ENCODE measurements around the gene STK40. TPM values are rescaled to one million over a fixed set of nuclear protein-coding genes. Genes with fewer than 3 reads are reported as not detected.

STK40 gene
- total RNA-seq, 1 experiment from 2014 or later: 26.2 TPM

DNA sequence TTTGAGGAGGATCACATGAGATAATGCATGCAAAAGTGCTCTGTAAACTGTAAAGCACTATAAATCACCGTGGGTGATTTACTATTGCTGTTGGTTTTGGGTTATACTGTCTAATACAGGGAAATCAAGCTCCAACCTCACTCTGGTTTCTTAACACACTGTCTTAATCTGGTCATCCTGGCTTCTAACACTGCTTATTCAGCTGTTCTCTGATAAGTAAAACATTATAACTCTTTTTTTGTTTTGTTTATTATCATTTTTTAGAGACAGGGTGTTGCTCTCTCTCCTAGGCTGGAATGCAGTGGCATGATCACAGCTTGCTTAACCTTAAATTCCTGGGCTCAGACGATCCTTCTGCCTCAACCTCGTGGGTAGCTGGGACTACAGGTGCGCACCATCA is 33.8 kb upstream of the STK40 start:
- Histone ChIP-seq H3K4me1 (ENCODE audit: insufficient read depth, low read length) (no peaks in the 10 kb centered on the region), H2BK5ac (ENCODE audit: insufficient read length, low read length) (no peak overlapping the region), H3K4ac (ENCODE audit: low read depth, low read length) (no peak overlapping the region), H3K4me2 (ENCODE audit: insufficient read depth, insufficient read length, low read length) (no peak overlapping the region), H4K5ac (ENCODE audit: insufficient read length, low read depth, low read length) (no peak overlapping the region), H2AK5ac (ENCODE audit: insufficient read length, low read length) (no peak overlapping the region), H2BK12ac (ENCODE audit: insufficient read length, low read depth, low read length) (no peak overlapping the region), H3K56ac (ENCODE audit: insufficient read length, low read depth, low read length) (no peak overlapping the region), H3K14ac (ENCODE audit: insufficient read depth, low read length) (no peak overlapping the region), H3K9me3 (ENCODE audit: control insufficient read depth, low read depth, low read length) (no peaks in the 10 kb centered on the region), H2BK20ac (ENCODE audit: low read depth, low read length, poor library complexity, severe bottlenecking) (no peak overlapping the region), H3K9ac (ENCODE audit: extremely low read depth, insufficient read length, low read length) (no peak overlapping the region), H2BK120ac (ENCODE audit: low read depth, low read length, poor library complexity, severe bottlenecking) (no peak overlapping the region), H4K20me1 (ENCODE audit: control insufficient read depth, insufficient read depth, insufficient read length) (no peaks in the 10 kb centered on the region), H4K91ac (ENCODE audit: insufficient read length, low read depth, low read length) (no peak overlapping the region), H3K23ac (ENCODE audit: insufficient read length, low read depth, low read length) (no peak overlapping the region), H4K8ac (replicated peaks; ENCODE audit: insufficient read length, low read depth, low read length) (no peak overlapping the region), H3K27me3 (ENCODE audit: insufficient read depth, low read length) (no peaks in the 10 kb centered on the region), H3K27ac (ENCODE audit: insufficient read length, low read depth, low read length) (no peak overlapping the region), H3K18ac (ENCODE audit: insufficient read length, low read depth, low read length) (no peak overlapping the region), H3K79me2 (ENCODE audit: insufficient read depth, low read length) (no peaks in the 10 kb centered on the region), H2AFZ (ENCODE audit: low read length) (no peak overlapping the region), H3T11ph (ENCODE audit: low read length) (no peak overlapping the region), H3K79me1 (ENCODE audit: insufficient read depth, low read depth, low read length, poor library complexity, severe bottlenecking) (no peaks in the 10 kb centered on the region), H2BK15ac (ENCODE audit: low read depth, low read length) (no peak overlapping the region), H3K23me2 (ENCODE audit: insufficient read length, low read depth, low read length, poor library complexity, severe bottlenecking) (peaks cover 3% of the 10 kb centered on the region)
- no peaks in the 10 kb centered on the region; a peak in 1 of 5 replicates for H3K9me3 Mint-ChIP-seq
- DNase-seq: no peak
- H3K4me1 Mint-ChIP-seq: peaks cover 10 to 12% of the 10 kb centered on the region in 2 experiments
- H3K4me3 Mint-ChIP-seq: no peak overlapping the region
- no peak overlapping the region for H3K27ac Mint-ChIP-seq
- no peaks in the 10 kb centered on the region for H3K27me3 Mint-ChIP-seq (ENCODE audit: low read depth)
- WGBS (ENCODE audit: extremely low coverage, insufficient read length, low lambda C conversion rate): no CpG with 5 or more reads among the region's 4 CpGs
- H3K36me3 Mint-ChIP-seq (ENCODE audit: insufficient read depth in 1 of 3, low read depth in 3 of 3): peaks cover 0 to 3% (median 0%) of the 10 kb centered on the region in 3 experiments; a peak in 1 of 7 replicates
- TF ChIP-seq, protein P1, sequence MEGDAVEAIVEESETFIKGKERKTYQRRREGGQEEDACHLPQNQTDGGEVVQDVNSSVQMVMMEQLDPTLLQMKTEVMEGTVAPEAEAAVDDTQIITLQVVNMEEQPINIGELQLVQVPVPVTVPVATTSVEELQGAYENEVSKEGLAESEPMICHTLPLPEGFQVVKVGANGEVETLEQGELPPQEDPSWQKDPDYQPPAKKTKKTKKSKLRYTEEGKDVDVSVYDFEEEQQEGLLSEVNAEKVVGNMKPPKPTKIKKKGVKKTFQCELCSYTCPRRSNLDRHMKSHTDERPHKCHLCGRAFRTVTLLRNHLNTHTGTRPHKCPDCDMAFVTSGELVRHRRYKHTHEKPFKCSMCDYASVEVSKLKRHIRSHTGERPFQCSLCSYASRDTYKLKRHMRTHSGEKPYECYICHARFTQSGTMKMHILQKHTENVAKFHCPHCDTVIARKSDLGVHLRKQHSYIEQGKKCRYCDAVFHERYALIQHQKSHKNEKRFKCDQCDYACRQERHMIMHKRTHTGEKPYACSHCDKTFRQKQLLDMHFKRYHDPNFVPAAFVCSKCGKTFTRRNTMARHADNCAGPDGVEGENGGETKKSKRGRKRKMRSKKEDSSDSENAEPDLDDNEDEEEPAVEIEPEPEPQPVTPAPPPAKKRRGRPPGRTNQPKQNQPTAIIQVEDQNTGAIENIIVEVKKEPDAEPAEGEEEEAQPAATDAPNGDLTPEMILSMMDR (conservative IDR thresholded peaks at IDR 0.05): no peak

All from H9 (cell line).